AG08396 (cell line): ENCODE results near the gene RSBN1.
"Not testable (repeated sequence)": the region's sequence is repeated elsewhere in the genome, so short reads cannot be mapped to it uniquely, and the experiment has no call there.

Source experiments
- DNase-seq: peaks from one replicate; pipeline ENCODE4 v3.0.0; 2012; ENCODE audit warnings: low spot score, mixed read lengths

The RSBN1 gene

DNA sequence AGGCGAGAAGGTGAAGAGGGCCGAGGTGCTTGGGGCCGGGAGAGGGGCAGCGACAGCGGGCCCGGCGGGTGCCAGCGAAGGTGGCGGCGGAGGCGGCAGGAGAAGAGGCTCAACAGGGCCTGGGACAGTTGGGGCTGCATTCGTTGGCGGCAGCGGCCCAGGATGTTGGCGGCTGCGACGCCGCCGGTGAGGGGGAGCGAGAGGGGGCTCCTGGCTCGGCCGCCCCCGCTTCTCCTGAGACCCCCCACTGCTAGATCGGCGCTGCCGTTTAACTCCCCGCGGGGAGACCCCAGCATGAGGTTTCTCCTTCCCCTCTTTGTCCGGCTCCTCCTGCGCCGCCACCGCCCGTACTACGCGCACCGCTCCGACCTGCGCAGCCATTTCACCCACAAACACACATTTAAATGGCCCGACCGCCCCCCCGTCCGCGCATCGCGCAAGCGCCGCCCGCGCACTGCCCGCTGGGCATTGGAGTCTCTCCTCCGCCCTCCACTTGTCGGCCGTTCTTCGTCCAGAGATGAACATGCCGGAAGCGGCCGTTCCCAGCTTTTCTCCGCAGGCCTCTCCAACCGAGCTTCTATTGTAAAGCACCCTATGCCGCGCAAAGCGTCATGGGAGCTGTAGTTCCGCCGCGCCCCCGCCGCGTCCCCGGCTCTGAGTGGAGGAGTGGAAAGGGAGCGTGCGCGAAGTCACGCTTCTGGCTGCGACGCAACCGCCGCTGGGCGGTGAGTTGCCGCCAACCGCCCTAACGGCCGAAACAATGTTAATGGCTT, at the start of gene RSBN1:
Gene RSBN1, minus strand, starts transcription at position 589 of the 773 bp plus-strand sequence. Its CDS starts 64 bp downstream, at position 525.
- peak; percentile 95 for DNase-seq

DNA sequence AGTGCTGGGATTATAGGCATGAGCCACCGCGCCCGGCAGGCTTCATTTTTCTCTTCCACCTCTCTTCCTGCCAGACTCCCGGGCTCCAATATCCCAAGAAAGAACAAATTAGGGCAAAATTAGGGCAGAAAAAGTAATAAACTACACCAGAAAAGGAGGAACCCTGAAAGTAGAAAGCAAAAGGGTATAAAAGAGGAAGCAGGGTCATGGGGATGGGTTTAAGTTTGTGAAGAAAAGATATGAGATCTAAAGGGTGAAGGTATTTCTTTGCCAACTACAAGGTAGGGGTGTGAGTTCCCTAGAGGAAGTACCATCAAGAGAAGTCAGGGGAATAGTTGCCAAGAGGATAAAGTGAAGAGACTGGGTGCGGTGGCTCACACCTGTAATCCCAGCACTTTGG, 49.4 kb upstream of the RSBN1 start:
- no peak for DNase-seq

DNA sequence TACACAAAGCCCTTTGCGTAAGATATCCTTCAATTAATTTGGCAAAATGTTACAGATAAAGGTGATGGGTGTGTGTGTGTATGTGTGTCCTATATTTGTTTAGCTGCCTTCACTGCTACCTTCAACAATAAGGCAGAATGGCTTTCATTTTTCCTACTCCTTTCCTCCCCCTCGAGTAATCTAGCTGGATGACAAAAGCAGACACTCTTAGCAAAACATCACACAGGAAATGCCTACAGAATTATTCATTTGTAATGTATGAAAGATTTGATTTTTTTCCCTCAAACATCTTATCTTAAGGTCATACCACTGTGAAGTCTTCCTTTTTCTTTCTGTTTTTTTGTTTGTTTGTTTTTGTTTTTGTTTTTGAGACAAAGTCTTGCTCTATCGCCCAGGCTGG, 48.6 kb upstream of the RSBN1 start:
- peak; percentile 25 for DNase-seq

DNA sequence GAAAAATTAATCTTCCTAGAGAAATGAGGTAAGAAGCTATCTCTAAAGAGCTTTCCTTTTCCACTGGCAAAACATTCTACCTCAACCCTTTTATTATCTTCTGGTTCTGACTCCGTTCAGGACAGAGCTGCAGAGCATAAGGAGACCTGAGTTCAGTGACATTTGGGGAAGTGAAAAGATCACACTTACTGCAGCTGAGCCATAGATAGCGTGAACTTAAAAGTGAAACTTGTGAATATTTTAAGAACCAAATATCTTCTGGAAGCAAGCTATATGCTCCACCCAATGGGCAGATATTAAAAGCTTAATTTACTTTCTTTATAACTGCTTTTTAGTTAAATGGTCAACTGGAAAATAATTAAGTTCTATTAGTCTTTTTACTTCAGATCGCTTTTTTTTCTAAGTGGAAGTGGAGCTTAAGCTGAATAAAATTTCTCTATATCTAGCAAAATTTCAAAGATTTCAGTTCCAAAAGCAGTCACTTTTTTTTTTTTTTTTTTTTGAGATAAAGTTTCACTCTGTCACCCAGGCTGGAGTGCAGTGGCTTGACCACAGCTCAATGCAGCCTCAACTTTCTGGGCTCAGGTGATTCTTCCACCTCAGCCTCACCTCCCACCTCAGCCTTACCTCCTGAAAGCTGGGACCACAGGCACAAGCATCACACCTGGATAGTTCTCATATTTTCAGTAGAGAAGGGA, 47.4 kb upstream of the RSBN1 start:
- no peak for DNase-seq

GRCh38 chr1:113858982-113859381, 46.7 kb upstream of the RSBN1 start:
- no peak for DNase-seq

- DNase-seq = no peak
Measured at GRCh38 chr1:113858418-113858817, 46.1 kb upstream of the RSBN1 start.

GRCh38 chr1:113857776-113858175, 45.5 kb upstream of the RSBN1 start:
- no peak for DNase-seq

DNA sequence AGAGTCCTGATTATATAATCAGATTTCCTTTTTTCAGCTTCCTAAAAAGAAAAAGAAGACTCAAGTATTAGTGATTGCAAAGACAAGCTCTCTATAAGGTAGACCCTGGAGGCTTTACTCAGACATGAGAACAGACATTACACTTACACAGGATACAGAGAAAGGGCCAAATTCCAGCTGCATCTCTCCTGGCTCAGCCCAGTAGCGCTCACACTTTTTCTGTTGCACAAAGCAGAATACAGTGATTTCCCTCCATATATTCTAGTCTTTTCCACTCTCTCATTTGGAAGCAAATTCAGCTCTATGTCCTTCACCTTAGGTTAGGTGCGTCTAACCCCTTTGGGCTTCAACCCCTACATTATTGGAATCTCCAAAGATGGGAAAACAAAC, 44.1 kb upstream of the RSBN1 start:
- DNase-seq = no peak

DNA sequence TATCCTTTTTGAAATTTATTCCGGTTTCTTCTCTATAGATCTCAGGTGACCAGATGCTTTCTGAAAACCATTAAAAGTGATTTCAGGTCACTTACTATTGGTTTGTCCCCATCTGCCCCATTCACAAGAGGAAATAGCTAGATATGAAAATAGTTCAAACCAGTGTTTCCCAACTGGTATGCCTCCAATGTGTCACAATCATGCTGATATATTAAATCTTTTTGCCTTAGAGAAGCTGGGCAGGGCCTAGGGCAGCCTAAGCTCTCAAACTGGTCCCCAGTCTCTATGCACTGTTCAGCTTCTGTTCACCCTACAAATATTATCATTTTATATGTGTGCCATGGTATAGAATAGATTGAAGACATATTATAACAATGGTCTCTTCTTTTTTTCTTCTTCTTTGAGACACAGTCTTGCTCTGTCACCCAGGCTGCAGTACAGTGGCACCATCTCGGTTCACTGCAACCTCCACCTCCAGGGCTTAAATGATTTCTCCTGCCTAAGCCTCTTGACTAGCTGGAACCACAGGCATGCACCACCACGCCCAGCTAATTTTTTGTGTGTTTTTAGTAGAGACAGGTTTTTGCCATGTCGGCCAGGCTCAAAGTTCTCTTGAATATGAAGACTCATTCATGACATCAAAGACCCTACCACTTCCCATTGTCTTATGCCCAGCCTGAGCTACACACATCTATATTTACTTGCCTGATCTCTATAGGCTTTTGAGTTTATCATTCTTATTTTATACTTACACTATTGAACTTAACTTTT, 43.5 kb upstream of the RSBN1 start:
- no peak for DNase-seq

GRCh38 chr1:113854234-113854633, 42.0 kb upstream of the RSBN1 start:
- no peak for DNase-seq

DNA sequence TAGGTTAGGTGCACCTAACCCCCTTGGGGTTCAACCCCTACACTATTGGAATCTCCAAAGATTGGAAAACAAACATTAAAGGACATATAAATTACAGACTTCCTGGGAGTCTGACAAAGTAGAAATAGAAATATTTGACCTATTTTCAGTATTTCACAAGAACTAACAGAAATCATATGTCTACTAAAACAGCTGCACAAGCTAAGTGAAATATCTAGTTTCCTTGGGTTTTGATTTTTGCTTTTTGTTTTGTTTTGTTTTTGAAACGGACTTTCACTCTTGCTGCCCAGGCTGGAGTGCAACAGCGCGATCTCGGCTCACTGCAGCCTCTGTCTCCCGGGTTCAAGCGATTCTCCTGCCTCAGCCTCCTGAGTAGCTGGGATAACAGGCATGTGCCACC, 40.4 kb upstream of the RSBN1 start:
- not testable (repeated sequence) for DNase-seq

DNA sequence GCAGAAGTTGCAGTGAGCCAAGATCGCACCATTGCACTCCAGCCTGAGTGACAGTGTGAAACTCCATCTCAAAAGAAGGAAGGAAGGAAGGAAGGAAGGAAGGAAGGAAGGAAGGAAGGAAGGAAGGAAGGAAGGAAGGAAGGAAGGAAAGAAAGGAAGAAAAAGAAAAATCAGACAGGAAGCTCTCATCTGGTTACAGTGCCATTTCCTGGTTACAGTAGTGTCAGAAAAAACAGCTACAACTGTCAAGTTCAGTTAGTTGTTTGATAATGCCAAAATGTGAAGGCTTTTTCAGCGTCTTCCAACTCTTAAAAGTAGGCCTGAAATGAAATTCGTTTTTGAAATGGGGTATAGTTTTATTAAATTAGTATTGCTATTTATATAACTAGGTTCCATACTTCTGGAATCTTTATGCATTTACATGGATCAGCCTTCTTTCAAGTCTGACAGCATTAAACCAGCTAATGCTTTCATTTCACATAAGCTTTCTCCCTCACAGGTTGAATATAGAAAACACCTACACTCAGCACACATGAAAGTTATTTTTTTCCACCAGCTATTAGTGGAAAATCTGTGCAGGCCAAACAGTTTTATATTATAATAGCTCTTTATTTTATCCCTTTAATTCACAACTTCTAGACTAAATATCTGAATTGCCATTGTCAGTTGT, 38.0 kb upstream of the RSBN1 start:
- DNase-seq = no peak

GRCh38 chr1:113849072-113849471, 36.8 kb upstream of the RSBN1 start:
- no peak for DNase-seq

- no peak for DNase-seq
Measured at GRCh38 chr1:113846391-113847035, 34.2 kb upstream of the RSBN1 start.

- no peak for DNase-seq
Measured at GRCh38 chr1:113836534-113836933, 24.3 kb upstream of the RSBN1 start.

DNA sequence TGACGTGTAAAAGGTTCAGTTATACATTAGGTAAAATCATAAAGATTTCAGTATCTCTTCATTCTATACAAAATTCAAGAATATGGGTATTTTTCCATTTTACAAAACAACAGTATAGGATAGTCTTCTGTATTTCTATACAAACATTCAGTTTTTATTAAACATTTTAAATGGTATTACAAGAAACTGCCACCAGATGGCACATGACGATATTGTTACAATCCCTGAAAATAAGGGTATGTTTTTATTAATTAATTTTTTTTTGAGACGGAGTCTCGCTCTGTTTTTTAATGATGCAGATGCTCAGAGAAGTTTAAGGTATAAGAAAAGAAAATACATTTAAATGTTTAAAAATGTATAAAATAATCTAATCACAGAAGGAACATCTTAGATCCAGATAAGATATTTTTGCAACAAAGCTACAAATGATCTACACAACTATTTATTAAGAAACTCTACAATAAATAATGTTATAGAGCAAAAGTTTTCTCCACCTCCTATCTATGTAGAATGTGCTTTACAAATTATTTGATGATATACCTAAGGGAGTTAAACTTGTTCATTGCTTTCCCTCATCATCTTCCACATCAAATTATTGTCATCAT, 23.5 kb upstream of the RSBN1 start:
- peak; percentile 21 for DNase-seq

DNA sequence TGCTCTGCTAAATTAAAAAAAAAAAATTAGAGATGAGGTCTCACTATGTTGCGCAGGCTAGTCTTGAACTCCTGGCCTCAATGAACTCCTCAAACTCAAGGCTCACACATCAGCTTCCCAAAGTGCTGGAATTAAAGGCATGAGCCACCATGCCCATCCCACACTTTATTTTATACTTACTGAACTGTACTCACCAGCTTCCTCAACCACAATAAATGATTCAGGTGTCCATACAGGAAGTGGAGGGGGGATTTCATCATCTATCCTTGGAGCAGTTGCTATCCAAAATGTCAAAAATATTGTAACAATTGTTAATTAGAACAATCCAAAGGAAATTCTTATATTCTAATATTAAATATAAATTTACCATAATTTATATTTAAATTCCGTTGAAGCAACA, 22.4 kb upstream of the RSBN1 start:
- DNase-seq = no peak

GRCh38 chr1:113830039-113830438, 17.8 kb upstream of the RSBN1 start:
- no peak for DNase-seq

GRCh38 chr1:113821916-113822315, 9.6 kb upstream of the RSBN1 start:
- DNase-seq = no peak

- no peak for DNase-seq
Measured at GRCh38 chr1:113818578-113818977, 6.3 kb upstream of the RSBN1 start.

DNA sequence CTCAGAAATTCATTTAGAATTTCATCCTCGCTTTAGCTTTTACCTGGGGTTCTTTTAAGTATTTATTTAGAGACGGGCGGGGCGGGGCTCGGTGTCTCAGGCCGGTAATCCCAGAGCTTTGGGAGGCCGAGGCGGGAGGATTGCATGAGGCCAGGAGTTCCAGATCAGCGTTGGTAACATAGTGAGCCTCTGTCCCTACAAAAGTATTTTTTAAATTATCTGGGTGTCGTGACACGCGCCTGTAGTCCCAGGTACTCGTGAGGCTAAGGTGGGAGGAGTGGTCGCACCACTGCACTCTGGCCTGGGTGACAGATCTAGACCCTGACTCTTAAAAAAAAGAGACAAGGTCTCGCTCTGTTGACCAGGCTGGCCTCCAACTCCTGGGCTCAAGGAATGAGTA, 942 bp upstream of the RSBN1 start:
- no peak for DNase-seq
